ENCODE measurements around the gene AMPH.
"Not testable (repeated sequence)": the region's sequence is repeated elsewhere in the genome, so short reads cannot be mapped to it uniquely, and the experiment has no call there.

The AMPH gene

GRCh38 chr7:38351601-38352000 lies 279.6 kb downstream of the AMPH start:
- FAIRE-seq (no peak), DNase-seq (ENCODE audit: insufficient read length) (no peak)
- TF ChIP-seq POLR2AphosphoS5 (IDR thresholded peaks at IDR 0.05; ENCODE audit: low read depth, low read length) (no peak), TAF1 (IDR thresholded peaks at IDR 0.05; ENCODE audit: borderline replicate concordance, low read depth, low read length) (no peak), POLR2A (IDR thresholded peaks at IDR 0.05; ENCODE audit: low read depth, low read length) (no peak)

DNA sequence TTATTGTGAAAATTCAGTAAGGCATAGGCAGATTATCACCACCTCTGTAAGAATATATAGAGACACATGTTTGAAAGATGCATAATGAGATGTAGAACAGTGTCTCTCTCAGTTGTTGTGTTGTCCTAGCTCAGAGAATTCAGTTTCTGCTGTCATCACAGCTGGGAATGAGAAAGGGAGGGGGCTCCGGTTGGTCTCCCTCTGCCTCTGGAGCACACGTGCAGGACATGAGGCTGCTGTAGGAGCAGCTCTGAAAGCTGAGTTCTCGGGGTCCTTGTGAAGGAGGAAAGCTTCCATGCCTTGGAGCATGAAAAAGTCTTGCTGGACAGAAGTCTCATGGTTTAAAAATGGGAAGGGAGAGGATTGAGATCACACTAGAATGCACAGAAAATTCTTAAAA lies 280.4 kb downstream of the AMPH start:
- not testable (repeated sequence) for FAIRE-seq; DNase-seq (ENCODE audit: insufficient read length)

DNA sequence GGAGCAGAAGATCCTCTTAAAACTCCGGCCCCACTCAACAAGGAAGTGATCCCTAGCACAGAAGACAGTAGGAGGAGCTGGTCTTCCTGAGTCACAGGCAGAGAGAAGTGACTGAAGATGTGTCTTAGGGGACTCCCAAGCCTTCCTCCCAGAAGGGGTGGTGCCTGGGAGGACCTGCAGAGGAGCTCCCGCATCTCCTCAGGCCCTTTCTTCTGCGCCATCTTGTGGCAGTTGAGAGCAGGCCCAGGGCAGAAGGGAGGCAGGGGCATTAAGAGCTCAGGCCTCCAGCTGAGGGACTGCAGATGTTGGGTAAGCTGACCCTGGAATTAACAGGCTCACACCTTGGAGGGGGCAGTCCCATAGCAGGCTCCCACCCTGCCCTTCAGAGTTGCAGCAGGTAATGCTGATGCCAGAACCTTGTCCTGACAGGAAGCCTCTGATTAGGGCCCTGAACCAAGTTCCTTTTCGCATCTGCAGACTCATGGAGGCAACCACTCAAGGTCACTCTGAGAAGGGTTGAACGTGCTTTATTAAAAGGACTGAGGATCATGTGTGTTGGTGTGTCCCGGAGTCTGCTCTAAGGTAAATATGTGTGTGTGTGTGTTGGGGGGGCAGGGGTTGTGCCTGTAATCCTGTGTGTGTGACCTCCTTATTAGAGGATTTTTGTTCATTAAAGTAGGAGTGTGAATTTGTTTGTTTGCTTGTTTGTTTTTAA lies 281.1 kb downstream of the AMPH start:
- not testable (repeated sequence) for DNase-seq (ENCODE audit: insufficient read length)
- peak; percentile 95 for FAIRE-seq

DNA sequence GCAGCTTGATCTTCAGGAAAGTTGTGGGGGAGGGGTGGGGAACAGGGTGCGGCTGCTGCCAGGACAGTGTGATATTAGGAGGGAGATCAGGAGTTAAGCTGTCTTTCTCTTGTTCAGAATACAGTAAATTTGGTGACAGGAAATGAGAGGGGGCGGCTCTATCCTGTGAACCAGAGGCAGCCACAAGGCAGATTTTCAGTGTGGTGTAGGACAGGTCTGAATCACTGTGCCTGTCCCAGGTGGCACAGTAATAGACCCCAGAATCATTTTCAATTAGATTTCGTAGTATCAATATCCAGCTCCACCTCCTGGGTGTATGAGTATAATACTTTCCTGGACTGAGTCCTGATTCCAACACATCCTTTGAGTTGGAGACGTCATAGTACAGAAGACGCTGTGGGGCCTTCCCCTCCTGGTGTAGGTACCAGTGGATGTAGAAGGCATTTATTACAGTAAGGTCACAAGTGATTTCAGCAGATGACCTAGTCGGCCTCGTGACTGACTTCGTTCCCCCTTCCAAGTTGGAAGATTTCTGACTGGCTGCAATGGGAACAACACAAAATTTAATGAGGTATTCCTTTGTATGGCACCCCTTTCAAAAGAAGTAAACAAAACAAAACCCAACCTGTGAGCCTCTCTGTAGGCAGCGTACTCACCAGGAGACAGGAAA lies 281.9 kb downstream of the AMPH start:
- peak; percentile 62 for FAIRE-seq
- DNase-seq (ENCODE audit: insufficient read length): not testable (repeated sequence)

DNA sequence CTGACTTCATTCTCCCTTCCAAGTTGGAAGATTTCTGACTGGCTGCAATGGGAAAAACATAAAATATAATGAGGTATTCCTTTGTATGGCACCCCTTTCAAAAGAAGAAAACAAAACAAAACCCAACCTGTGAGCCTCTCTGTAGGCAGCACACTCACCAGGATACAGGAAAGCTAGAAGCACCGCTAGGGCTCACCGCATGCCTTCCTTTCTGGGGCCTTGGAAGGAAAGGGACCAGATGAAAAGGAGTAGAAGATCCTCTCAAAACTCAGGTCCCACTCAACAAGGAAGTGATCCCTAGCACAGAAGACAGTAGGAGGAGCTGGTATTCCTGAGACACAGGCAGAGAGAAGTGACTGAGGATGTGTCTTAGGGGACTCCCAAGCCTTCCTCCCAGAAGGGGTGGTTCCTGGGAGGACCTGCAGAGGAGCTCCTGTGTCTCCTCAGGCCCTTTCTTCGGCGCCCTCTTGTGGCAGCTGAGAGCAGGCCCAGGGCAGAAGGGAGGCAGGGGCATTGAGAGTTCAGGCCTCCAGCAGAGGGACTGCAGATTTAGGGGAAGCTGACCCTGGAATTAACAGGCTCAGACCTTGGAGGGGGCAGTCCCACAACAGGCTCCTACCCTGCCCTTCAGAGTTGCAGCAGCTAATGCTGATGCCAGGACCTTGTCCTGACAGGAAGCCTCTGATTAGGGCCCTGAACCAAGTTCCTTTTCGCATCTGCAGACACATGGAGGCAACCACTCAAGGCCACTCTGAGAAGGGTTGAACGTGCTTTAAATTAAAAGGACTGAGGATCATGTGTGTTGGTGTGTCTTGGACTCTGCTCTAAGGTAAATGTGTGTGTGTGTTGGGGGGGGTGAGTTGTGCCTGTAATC lies 285.6 kb downstream of the AMPH start:
- FAIRE-seq: peak; percentile 48
- not testable (repeated sequence) for DNase-seq (ENCODE audit: insufficient read length)

DNA sequence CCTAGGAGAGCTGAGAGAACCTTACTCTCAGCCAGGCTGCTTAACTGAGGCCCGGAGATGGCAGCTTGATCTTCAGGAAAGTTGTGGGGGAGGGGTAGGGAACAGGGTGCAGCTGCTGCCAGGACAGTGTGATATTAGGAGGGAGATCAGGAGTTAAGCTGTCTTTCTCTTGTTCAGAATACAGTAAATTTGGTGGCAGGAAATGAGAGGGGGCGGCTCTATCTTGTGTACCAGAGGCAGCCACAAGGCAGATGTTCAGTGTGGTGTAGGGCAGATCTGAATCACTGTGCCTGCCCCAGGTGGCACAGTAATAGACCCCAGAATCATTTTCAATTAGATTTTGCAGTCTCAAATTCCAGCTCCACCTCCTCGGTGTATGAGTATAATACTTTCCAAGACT lies 286.4 kb downstream of the AMPH start:
- not testable (repeated sequence) for FAIRE-seq; DNase-seq (ENCODE audit: insufficient read length)

- not testable (repeated sequence) for DNase-seq (ENCODE audit: insufficient read length); FAIRE-seq
Observed at GRCh38 chr7:38342135-38342534, 289.0 kb downstream of the AMPH start.

GRCh38 chr7:38341172-38341705 lies 289.9 kb downstream of the AMPH start:
- DNase-seq (ENCODE audit: insufficient read length); FAIRE-seq: not testable (repeated sequence)

GRCh38 chr7:38339953-38340819 lies 291.0 kb downstream of the AMPH start:
- TF ChIP-seq POLR2A (IDR thresholded peaks at IDR 0.05; ENCODE audit: low read depth, low read length) (no peak), POLR2AphosphoS5 (IDR thresholded peaks at IDR 0.05; ENCODE audit: low read depth, low read length) (no peak), TAF1 (IDR thresholded peaks at IDR 0.05; ENCODE audit: borderline replicate concordance, low read depth, low read length) (no peak)
- DNase-seq (ENCODE audit: insufficient read length) (no peak), FAIRE-seq (peak; percentile 38)

DNA sequence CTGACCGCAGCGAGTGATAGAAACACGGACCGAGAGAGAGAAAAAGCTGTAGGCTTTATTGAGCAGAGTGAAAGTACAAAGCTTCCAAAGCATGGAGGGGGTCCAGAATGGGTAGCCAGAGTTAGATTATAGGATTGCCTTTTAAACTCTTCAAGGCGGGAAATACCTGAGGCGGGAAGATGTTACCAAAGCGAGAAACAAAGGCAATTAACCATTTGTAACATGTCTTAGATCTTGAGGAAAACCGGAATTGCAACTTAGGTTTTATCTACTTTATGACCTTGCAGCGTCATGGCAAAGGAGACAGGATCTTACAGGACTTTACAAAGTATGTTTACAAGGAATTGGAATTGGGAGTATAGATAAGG lies 295.0 kb downstream of the AMPH start:
- not testable (repeated sequence) for DNase-seq (ENCODE audit: insufficient read length); FAIRE-seq

GRCh38 chr7:38335492-38336147 lies 295.6 kb downstream of the AMPH start:
- DNase-seq (ENCODE audit: insufficient read length) (peak; percentile 51), FAIRE-seq (peak; percentile 99)
- TF ChIP-seq POLR2A (IDR thresholded peaks at IDR 0.05; ENCODE audit: low read depth, low read length) (no peak; the same call in 1 of the 2 replicates), POLR2AphosphoS5 (IDR thresholded peaks at IDR 0.05; ENCODE audit: low read depth, low read length) (no peak), TAF1 (IDR thresholded peaks at IDR 0.05; ENCODE audit: borderline replicate concordance, low read depth, low read length) (no peak)

- TF ChIP-seq TAF1 (IDR thresholded peaks at IDR 0.05; ENCODE audit: borderline replicate concordance, low read depth, low read length) (no peak), POLR2A (IDR thresholded peaks at IDR 0.05; ENCODE audit: low read depth, low read length) (no peak), POLR2AphosphoS5 (IDR thresholded peaks at IDR 0.05; ENCODE audit: low read depth, low read length) (no peak)
- no peak for DNase-seq (ENCODE audit: insufficient read length)
- peak; percentile 60 for FAIRE-seq
Observed at GRCh38 chr7:38335128-38335491, 296.1 kb downstream of the AMPH start.

Measured in GM12892 (cell line).